LNCAP (cell line): ENCODE data around the gene C6.

Experiments used
- TF ChIP-seq, protein P1 (sequence below): fragments of 450-650 bp; IDR thresholded peaks from 2 replicates; pipeline ENCODE4 v1.5.1; 2017; ENCODE audit warnings: mild to moderate bottlenecking

Gene C6

DNA sequence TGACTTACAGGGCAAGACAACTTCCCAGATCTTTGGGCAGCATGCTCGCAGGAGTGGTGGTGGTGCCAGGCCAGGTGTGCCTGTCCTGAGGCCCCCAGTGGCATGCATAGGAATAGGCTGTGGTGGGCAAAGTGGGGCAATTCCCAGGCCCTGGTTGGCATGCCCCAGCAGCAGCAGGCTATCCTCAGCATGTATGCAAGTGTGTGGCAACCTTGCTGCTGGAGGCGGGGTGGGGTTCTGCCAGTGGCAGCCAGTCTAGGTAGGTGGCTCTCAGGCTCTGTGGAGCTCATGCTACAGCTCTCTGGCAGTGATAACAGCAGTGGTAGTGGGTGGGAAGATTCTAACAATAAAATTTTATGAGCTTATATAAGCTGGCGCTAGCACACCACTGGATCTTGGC lies 27.7 kb upstream of the C6 start:
- TF ChIP-seq, protein P1, sequence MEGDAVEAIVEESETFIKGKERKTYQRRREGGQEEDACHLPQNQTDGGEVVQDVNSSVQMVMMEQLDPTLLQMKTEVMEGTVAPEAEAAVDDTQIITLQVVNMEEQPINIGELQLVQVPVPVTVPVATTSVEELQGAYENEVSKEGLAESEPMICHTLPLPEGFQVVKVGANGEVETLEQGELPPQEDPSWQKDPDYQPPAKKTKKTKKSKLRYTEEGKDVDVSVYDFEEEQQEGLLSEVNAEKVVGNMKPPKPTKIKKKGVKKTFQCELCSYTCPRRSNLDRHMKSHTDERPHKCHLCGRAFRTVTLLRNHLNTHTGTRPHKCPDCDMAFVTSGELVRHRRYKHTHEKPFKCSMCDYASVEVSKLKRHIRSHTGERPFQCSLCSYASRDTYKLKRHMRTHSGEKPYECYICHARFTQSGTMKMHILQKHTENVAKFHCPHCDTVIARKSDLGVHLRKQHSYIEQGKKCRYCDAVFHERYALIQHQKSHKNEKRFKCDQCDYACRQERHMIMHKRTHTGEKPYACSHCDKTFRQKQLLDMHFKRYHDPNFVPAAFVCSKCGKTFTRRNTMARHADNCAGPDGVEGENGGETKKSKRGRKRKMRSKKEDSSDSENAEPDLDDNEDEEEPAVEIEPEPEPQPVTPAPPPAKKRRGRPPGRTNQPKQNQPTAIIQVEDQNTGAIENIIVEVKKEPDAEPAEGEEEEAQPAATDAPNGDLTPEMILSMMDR, result no peak

DNA sequence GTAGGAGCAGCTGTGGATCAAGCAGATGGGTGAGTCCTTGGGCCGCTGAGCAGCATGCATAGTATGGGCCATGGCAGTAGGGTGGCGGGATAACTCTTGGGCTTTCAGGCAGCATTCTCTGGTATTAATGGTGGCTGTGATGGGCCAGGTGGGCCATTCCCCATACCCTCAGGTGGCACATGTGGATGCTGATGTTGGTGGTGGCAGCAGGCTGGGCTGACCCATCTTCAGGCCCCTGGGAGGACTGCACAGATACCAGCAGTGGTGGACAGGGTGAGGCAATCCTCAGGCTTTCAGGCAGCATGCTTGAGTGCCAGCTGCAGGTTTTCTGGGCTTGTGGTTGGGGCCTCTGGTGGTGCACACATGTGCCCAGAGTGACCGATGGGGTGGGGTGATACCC lies 27.1 kb upstream of the C6 start:
- TF ChIP-seq, protein P1, result no peak

DNA sequence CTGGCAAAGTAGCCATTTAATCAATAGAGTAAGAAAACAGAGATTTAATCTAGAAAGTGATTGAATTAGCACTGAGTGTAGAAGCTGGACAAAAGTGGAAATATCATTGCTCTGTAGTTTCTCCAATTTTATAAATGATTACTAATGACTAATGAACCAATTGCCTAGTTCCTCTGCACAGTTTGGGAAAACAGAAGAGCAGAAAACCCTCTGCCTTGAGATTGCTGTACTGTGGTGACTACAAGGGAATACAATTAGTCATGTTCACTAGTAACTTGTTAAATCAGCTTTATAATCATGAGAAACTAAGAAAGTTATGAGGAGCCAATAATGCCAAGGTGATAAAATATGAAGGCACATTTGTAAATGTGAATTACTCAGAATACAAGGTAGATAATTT lies 21.1 kb upstream of the C6 start:
- TF ChIP-seq, protein P1, result no peak

DNA sequence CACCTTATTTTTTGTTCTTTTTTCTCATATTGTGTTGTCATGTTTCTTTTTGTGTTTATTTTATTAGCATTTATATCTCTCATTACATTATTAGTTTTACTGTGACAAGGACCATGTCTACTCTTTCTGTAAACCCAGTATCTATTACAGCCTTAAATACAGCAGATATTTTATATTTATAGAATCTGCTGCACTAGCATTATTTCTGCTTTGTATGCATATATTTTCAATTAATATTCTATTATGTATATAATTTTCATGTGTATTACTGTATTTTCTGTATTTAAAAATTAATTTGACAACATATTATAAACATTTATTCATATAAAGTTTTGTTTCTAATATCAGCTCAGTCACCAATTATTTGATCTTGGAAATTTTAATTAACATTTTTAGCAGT lies 19.5 kb upstream of the C6 start:
- TF ChIP-seq, protein P1, result no peak

DNA sequence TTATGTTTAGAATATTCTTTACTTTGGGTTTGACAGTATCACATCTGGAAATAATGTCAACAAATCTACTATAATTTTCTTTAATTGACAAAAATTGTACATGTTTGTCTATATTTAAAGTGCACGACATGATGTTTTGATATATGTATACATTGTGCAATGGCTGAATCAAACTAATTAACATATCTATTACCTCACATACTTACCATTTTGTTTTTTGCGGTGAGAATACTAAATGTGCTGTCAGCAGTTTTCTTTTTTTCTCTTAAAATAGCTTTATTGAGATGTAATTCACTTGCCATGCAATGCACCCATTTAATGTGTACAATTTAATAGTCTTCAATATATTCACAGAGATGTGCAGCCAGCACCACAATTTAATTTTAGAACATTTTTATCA lies 10.6 kb upstream of the C6 start:
- TF ChIP-seq, protein P1, result no peak

DNA sequence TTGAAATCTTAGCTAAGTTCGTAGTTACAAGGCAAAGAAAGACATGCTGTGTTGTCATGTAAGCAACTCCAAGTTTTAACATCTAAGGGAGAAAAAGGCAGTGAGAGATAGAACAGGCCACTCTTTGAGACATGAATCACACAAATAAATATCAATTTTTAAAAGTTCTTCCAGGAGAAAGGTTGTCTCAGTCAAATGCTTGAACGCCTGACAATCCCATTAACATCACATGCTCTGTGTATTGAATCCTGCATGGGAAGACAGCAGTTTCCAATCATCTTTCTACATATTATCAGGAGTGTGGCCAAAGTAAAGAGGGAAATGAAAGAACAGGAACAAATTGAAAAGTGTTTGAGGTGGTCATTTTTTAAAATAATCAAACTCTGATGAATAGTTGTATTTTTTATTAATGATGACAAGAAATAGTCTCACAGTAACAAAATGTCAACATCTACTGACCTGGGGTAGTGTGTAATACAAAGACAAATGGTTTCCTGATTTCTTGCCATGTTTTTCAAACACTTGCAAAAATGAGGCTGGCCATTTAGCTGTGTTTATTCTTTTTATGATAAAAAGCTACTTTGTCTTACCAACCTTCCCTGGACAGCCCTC lies 6.4 kb upstream of the C6 start:
- TF ChIP-seq, protein P1, result no peak

DNA sequence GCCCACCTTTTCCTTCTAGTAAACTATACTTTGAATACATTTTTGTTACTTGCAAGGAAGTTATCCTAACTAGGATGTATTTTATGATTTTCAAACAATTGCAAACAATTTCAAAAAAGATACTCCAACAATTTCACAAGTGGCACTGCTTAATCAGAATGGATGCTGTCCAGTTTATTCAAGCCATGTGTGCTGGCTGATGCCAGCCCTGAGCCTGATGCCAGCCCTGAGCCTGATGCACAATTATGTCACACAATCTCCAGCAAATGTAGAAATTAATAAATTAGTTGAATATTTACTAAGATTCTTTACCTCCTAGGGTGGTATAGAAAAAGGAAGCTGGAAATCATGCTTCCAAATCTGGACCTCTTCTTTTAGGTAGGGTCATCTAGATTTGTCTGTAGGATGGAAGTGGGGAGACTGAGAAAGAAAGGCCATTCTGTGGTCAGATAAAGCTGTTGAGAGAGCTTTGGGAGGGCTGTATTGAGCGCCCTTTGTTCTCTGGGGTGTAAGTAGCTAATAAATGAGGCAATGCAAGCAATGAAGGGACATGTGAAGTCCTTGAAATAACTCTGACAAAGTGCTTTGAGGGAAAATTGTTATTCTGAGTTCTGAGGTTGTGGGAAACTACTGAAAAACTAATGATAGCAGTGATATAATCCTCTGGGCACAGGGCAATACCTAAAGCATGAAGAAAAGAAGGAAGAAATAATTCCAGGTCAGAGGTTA lies 5.8 kb upstream of the C6 start:
- TF ChIP-seq, protein P1, result no peak
